H1 (cell line): Measurements from ENCODE around the gene CACNA2D1. TPM values are rescaled to one million over a fixed set of nuclear protein-coding genes. Genes with fewer than 3 reads are reported as not detected.

ENCODE experiments used
- CTCF ChIA-PET: fragments of 300-600 bp; sonication (Branson Sonifier 250); formaldehyde crosslinking; loops from one replicate; lab custom pipeline; 2021; ENCODE audit not compliant: partially characterized antibody; lab: Charles Lee
- POLR2A ChIA-PET: fragments of 300-600 bp; sonication (Branson Sonifier 250); formaldehyde crosslinking; loops from one replicate; lab custom pipeline; 2021; ENCODE audit warnings: inconsistent platforms; ENCODE audit not compliant: partially characterized antibody; lab: Charles Lee
- DNase-seq, 2 experiments: peaks; one replicate each; pipeline versions ENCODE4 v3.0.0 to v3.0.0-alpha.2; 2010 to 2022; ENCODE audit warnings: low spot score in 2 of 2, low read depth in 1 of 2, mixed read lengths in 1 of 2
- FAIRE-seq: peaks from 2 replicates; lab custom pipeline; 2011; peaks lifted over from hg19 to GRCh38; lab: Jason Lieb, UNC
- H2AFZ ChIP-seq: 2 replicates; pipeline ENCODE4 v1.8.1; 2012; ENCODE audit warnings: low read length, inconsistent platforms
- H2AK5ac ChIP-seq: 2 replicates; pipeline ENCODE4 v1.6.1; 2013; ENCODE audit warnings: low read depth, low read length
- H2BK120ac ChIP-seq: replicated peaks from 2 replicates; pipeline ENCODE3; 2013; ENCODE audit warnings: low read depth, low read length, inconsistent platforms
- H2BK12ac ChIP-seq: 2 replicates; pipeline ENCODE4 v1.6.1; 2013; ENCODE audit warnings: low read depth, low read length
- H2BK15ac ChIP-seq: 2 replicates; pipeline ENCODE4 v1.6.1; 2013; ENCODE audit warnings: low read length
- H2BK20ac ChIP-seq: 2 replicates; pipeline ENCODE4 v1.6.1; 2013; ENCODE audit warnings: low read length
- H2BK5ac ChIP-seq: 2 replicates; pipeline ENCODE4 v1.6.1; 2013; ENCODE audit warnings: low read depth, low read length
- H3K14ac ChIP-seq: 2 replicates; pipeline ENCODE4 v1.6.1; 2013; ENCODE audit warnings: inconsistent platforms; ENCODE audit not compliant: insufficient read length
- H3K18ac ChIP-seq: 2 replicates; pipeline ENCODE4 v1.6.1; 2013; ENCODE audit warnings: low read length; ENCODE audit errors: extremely low read depth
- H3K23ac ChIP-seq: 2 replicates; pipeline ENCODE4 v1.6.1; 2013; ENCODE audit warnings: inconsistent platforms; ENCODE audit not compliant: insufficient read length
- H3K23me2 ChIP-seq: 2 replicates; pipeline ENCODE4 v1.6.1; 2013; ENCODE audit warnings: low read depth, low read length
- H3K27ac ChIP-seq: 2 replicates; pipeline ENCODE4 v1.6.1; 2011; ENCODE audit warnings: low read depth, low read length, inconsistent platforms
- H3K27me3 ChIP-seq, 4 experiments: replicated peaks in 1 of 4; 1 replicate in 1 of 4; 2 replicates in 3 of 4; pipeline versions ENCODE4 v1.6.1 to v1.8.1; 2011 to 2013; ENCODE audit warnings: low read length in 3 of 4, mild to moderate bottlenecking in 3 of 4, inconsistent platforms in 2 of 4, mixed read lengths in 2 of 4, moderate library complexity in 1 of 4; ENCODE audit not compliant: control insufficient read depth in 3 of 4, insufficient read depth in 3 of 4; ENCODE audit errors: extremely low read depth in 1 of 4
- H3K36me3 ChIP-seq, 4 experiments: 2 replicates each; pipeline versions ENCODE4 v1.6.1 to v1.8.1; 2011 to 2013; ENCODE audit warnings: mild to moderate bottlenecking in 4 of 4, low read length in 3 of 4, moderate library complexity in 2 of 4, control low read depth in 1 of 4, inconsistent platforms in 1 of 4; ENCODE audit not compliant: insufficient read depth in 4 of 4, control insufficient read depth in 2 of 4
- H3K4ac ChIP-seq: replicated peaks from 2 replicates; pipeline ENCODE3; 2013; ENCODE audit warnings: low read length, low read depth, mixed read lengths, inconsistent platforms; ENCODE audit not compliant: insufficient read length
- H3K4me1 ChIP-seq, 4 experiments: replicated peaks in 1 of 4; 1 replicate in 1 of 4; 2 replicates in 3 of 4; pipeline versions ENCODE4 v1.6.1 to v1.8.1; 2011 to 2013; ENCODE audit warnings: low read length in 3 of 4, inconsistent platforms in 2 of 4, mixed read lengths in 1 of 4; ENCODE audit not compliant: insufficient read depth in 4 of 4, control insufficient read depth in 3 of 4
- H3K4me2 ChIP-seq, 2 experiments: 2 replicates each; pipeline versions ENCODE4 v1.6.1 to v1.8.1; 2011 to 2013; ENCODE audit warnings: low read depth in 2 of 2, low read length in 2 of 2, control low read depth in 1 of 2, inconsistent platforms in 1 of 2, mild to moderate bottlenecking in 1 of 2; ENCODE audit not compliant: insufficient read depth in 1 of 2
- H3K4me3 ChIP-seq, 4 experiments: fragments of 200-600, 300-600 bp in 1 of 4; sonication (generic), shearing (Covaris generic), sonication (Bioruptor Twin) in 1 of 4; 2 replicates each; pipeline versions ENCODE4 v1.5.1 to v1.8.1; 2011 to 2016; ENCODE audit warnings: low read length in 4 of 4, low read depth in 3 of 4, control low read depth in 2 of 4, inconsistent platforms in 2 of 4, mild to moderate bottlenecking in 2 of 4, mixed read lengths in 1 of 4, moderate library complexity in 1 of 4; ENCODE audit not compliant: insufficient read depth in 2 of 4; ENCODE audit errors: extremely low read depth in 1 of 4
- H3K56ac ChIP-seq: replicated peaks from 2 replicates; pipeline ENCODE3; 2013; ENCODE audit warnings: low read depth, mild to moderate bottlenecking, mixed read lengths, low read length, inconsistent platforms; ENCODE audit not compliant: insufficient read length
- H3K79me1 ChIP-seq: 2 replicates; pipeline ENCODE4 v1.6.1; 2013; ENCODE audit warnings: low read depth, low read length, control low read depth
- H3K79me2 ChIP-seq, 2 experiments: 2 replicates each; pipeline versions ENCODE4 v1.6.1 to v1.8.1; 2012 to 2013; ENCODE audit warnings: low read length in 2 of 2, mild to moderate bottlenecking in 2 of 2, inconsistent platforms in 1 of 2; ENCODE audit not compliant: insufficient read depth in 2 of 2, control insufficient read depth in 1 of 2
- H3K9ac ChIP-seq, 4 experiments: replicated peaks in 1 of 4; 1 replicate in 1 of 4; 2 replicates in 3 of 4; pipeline versions ENCODE4 v1.6.1 to v1.8.1; 2011 to 2013; ENCODE audit warnings: low read depth in 3 of 4, low read length in 3 of 4, control low read depth in 2 of 4, mild to moderate bottlenecking in 2 of 4, moderate library complexity in 2 of 4, inconsistent platforms in 1 of 4; ENCODE audit errors: extremely low read depth in 1 of 4
- H3K9me3 ChIP-seq, 2 experiments: 2 replicates each; pipeline versions ENCODE4 v1.6.1 to v1.8.1; 2012 to 2013; ENCODE audit warnings: mild to moderate bottlenecking in 2 of 2, moderate library complexity in 2 of 2, control low read depth in 1 of 2, inconsistent platforms in 1 of 2, low read depth in 1 of 2, low read length in 1 of 2, mixed read lengths in 1 of 2; ENCODE audit not compliant: insufficient read depth in 2 of 2
- H4K20me1 ChIP-seq, 2 experiments: replicated peaks in 1 of 2; 2 replicates each; pipeline versions ENCODE3 to v1.8.1; 2011 to 2013; ENCODE audit warnings: inconsistent platforms in 2 of 2, low read length in 2 of 2, mild to moderate bottlenecking in 1 of 2; ENCODE audit not compliant: insufficient read depth in 2 of 2, control insufficient read depth in 1 of 2
- H4K5ac ChIP-seq: 2 replicates; pipeline ENCODE4 v1.6.1; 2013; ENCODE audit warnings: low read length, low read depth, mixed read lengths, inconsistent platforms; ENCODE audit not compliant: insufficient read length
- H4K8ac ChIP-seq: 2 replicates; pipeline ENCODE4 v1.8.0; 2013; ENCODE audit warnings: mild to moderate bottlenecking, moderate library complexity, low read length, inconsistent platforms; ENCODE audit not compliant: insufficient read depth; ENCODE audit errors: extremely low read depth
- H4K91ac ChIP-seq: replicated peaks from 2 replicates; pipeline ENCODE3; 2013; ENCODE audit warnings: low read length, mixed read lengths, inconsistent platforms; ENCODE audit not compliant: insufficient read length
- BRCA1 ChIP-seq: IDR thresholded peaks from 2 replicates; pipeline ENCODE4 v1.6.1; 2012; ENCODE audit warnings: low read depth, low read length, improper control_type of control experiment
- CHD1 ChIP-seq: IDR thresholded peaks from 2 replicates; pipeline ENCODE4 v1.6.1; 2012; ENCODE audit warnings: low read depth, low read length, improper control_type of control experiment
- CTBP2 ChIP-seq: IDR thresholded peaks from 2 replicates; pipeline ENCODE4 v1.7.0; 2011; ENCODE audit warnings: borderline replicate concordance, mild to moderate bottlenecking, moderate library complexity, mixed read lengths, low read length; ENCODE audit not compliant: insufficient read depth, insufficient read length
- EZH2 ChIP-seq: fragments of 200-600 bp; sonication (generic); IDR thresholded peaks from 2 replicates; pipeline ENCODE4 v1.7.1; 2012; ENCODE audit warnings: low read depth, mild to moderate bottlenecking, moderate library complexity, low read length, inconsistent platforms; ENCODE audit not compliant: severe bottlenecking
- HDAC2 ChIP-seq, 2 experiments: fragments of 300-600 bp in 1 of 2; sonication (generic) in 1 of 2; IDR thresholded peaks; 2 replicates each; pipeline ENCODE4 v1.6.1; 2011 to 2012; ENCODE audit warnings: low read depth in 2 of 2, low read length in 2 of 2, mild to moderate bottlenecking in 2 of 2, moderate library complexity in 2 of 2, borderline replicate concordance in 1 of 2, inconsistent platforms in 1 of 2
- HDAC6 ChIP-seq: IDR thresholded peaks from one replicate; pipeline ENCODE4 v1.7.1; 2012; ENCODE audit warnings: low read depth, mild to moderate bottlenecking, inconsistent platforms, low read length, moderate library complexity
- JUN ChIP-seq: IDR thresholded peaks from 2 replicates; pipeline ENCODE4 v1.6.1; 2011; ENCODE audit warnings: low read depth, mild to moderate bottlenecking, improper control_type of control experiment, low read length
- KDM5A ChIP-seq: fragments of 200-600 bp; IDR thresholded peaks from 2 replicates; pipeline ENCODE4 v1.7.1; 2012; ENCODE audit warnings: mild to moderate bottlenecking, low read length, inconsistent platforms, mixed read lengths
- PHF8 ChIP-seq: fragments of 200-600 bp; sonication (generic); conservative IDR thresholded peaks from 2 replicates; pipeline ENCODE4 v1.7.1; 2012; ENCODE audit warnings: low read depth, mild to moderate bottlenecking, inconsistent platforms, low read length, moderate library complexity
- RFX5 ChIP-seq: IDR thresholded peaks from 2 replicates; pipeline ENCODE4 v1.6.1; 2011; ENCODE audit warnings: low read depth, low read length, improper control_type of control experiment, borderline replicate concordance
- TCF12 ChIP-seq: IDR thresholded peaks from 2 replicates; pipeline ENCODE4 v1.6.1; 2011; ENCODE audit warnings: low read depth, mild to moderate bottlenecking, low read length
- TEAD4 ChIP-seq: IDR thresholded peaks from 2 replicates; pipeline ENCODE4 v1.6.1; 2012; ENCODE audit warnings: low read depth, low read length, inconsistent platforms, mixed read lengths
- WGBS, 2 experiments: shearing (Covaris generic) in 1 of 2; methylation state at CpG; one replicate each; pipeline versions ENCODE4 v1.1.6 to v1.1.7; 2013 to 2015; ENCODE audit warnings: low lambda C conversion rate in 2 of 2, mixed read lengths in 2 of 2, inconsistent platforms in 1 of 2, low coverage in 1 of 2, missing lambda C conversion rate in 1 of 2; ENCODE audit not compliant: insufficient replicate concordance in 2 of 2, insufficient coverage in 1 of 2, insufficient read length in 1 of 2; ENCODE audit errors: extremely low coverage in 1 of 2, missing lambda C conversion rate in 1 of 2; 5-methylcytosine and 5-hydroxymethylcytosine counted together
- polyA plus RNA-seq, 7 experiments: library from polyadenylated mRNA; depleted of rRNA in 3 of 7; stranded (reverse) in 5 of 7; unstranded in 2 of 7; fragments of >200 nt in 5 of 7; fragments of 200-250 nt in 2 of 7; gene quantifications; 1 replicate in 5 of 7; 2 replicates in 1 of 7; 4 replicates in 1 of 7; pipeline versions ENCODE4 v1.2.1 to v1.2.3, GENCODE V29; 2011 to 2013; ENCODE audit warnings: missing spikeins in 2 of 7, mixed read lengths in 2 of 7
- total RNA-seq: library from RNA; stranded (reverse); fragmentation: NEBNext Ultra II Directional; extraction: Animal tissue kit (Norgen Biotek cat#: 25700); gene quantifications from 2 replicates; pipeline ENCODE4 v1.2.1, GENCODE V29; 2021

CACNA2D1 gene
- total and polyA plus RNA-seq, 2 of the 8 experiments (the other 6 are each of a cell fraction or from before 2014, with no cell fraction given), result 4.3 to 27.3 TPM

DNA sequence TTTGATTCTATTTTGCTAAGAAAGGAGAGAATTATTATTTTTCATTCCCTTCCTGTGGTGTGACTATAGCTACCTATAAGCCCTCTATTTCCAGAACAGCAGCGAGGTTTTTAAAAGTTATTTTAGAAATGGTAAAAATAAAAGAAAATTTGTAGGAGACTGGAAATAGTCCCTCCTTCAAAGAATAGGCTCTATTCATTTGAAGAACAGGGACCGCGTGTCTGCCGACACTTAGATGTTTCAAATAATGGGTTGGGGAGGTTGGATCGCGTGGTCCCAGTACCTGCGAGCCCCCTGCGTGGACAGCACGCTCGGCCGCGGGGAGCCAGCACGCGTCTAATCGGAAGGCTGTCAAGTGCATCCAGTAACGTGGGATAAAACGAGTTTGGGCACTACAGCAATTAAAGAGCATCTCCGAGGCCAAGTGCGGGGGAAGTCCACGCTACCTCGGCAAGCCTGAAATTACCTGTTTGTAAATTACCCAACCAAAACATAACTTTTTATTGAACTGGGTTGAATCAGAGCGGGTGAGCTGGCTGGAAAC, 1.0 kb downstream of the CACNA2D1 start:
- Histone ChIP-seq H4K5ac (peak overlapping the region; percentile 4), H4K20me1 (no peaks in the 10 kb centered on the region), H3K27ac (no peak overlapping the region), H3K23ac (no peak overlapping the region), H3K79me1 (no peaks in the 10 kb centered on the region), H3K27me3 (no peaks in the 10 kb centered on the region), H3K4me3 (peak overlapping the region; percentile 67 to 94 (median 85)), H2BK15ac (0 out of 2 replicates have a peak overlapping the region, but pooled peaks have one; percentile 19), H4K91ac (peak overlapping the region; percentile 69), H3K4ac (peak overlapping the region; percentile 19), H3K9me3 (no peaks in the 10 kb centered on the region), H2BK5ac (peak overlapping the region; percentile 55; the same call in 1 of the 2 replicates), H3K18ac (peak overlapping the region; percentile 86), H2BK120ac (peak overlapping the region; percentile 68), H2AFZ (0 out of 2 replicates have a peak overlapping the region, but pooled peaks have one; percentile 15), H2BK12ac (peak overlapping the region; percentile 98), H3K9ac (peak overlapping the region; percentile 46 to 99 (median 83)), H3K79me2 (peaks cover 0 to 48% of the 10 kb centered on the region in 2 experiments; a peak in 3 of 4 replicates), H3K14ac (no peak overlapping the region), H3K23me2 (peaks cover 15% of the 10 kb centered on the region), H3K36me3 (no peaks in the 10 kb centered on the region), H2BK20ac (peak overlapping the region; percentile 23; the same call in 1 of the 2 replicates), H4K8ac (peak overlapping the region; percentile 71), H3K4me1 (peaks cover 0 to 9% (median 5%) of the 10 kb centered on the region in 4 experiments; a peak in 4 of 7 replicates), H3K4me2 (peak overlapping the region; percentile 82 to 94), H3K56ac (peak overlapping the region; percentile 39), H2AK5ac (no peak overlapping the region; the same call in 1 of the 2 replicates)
- CTCF ChIA-PET, result interaction anchor here (0.6 kb wide), 1 partner anchor 175 kb away, joined by 3 read pairs; no protein-coding TSS in a partner anchor
- WGBS, 2 experiments, result 0% methylated on average over 22 of the region's 22 CpGs; no CpG with 5 or more reads in 1 of the 2 experiments
- FAIRE-seq, result no peak
- POLR2A ChIA-PET, result interaction anchor here (1.4 kb wide), 1 partner anchor 19 kb away, joined by 4 read pairs; no protein-coding TSS in a partner anchor
- peak in 1 of 2 experiments; percentile 55 for DNase-seq
- TF ChIP-seq HDAC2 (IDR thresholded peaks at IDR 0.05; ENCODE audit: borderline replicate concordance in 1 of 2, low read depth in 2 of 2, low read length in 2 of 2), result no peak; a peak in 1 of 4 replicates
- TF ChIP-seq CHD1, result no peak
- TF ChIP-seq BRCA1, result no peak
- TF ChIP-seq JUN, result no peak
- TF ChIP-seq TCF12, result no peak
- TF ChIP-seq HDAC6, result no peak
- no peak for TF ChIP-seq CTBP2
- no peak for TF ChIP-seq EZH2
- no peak for TF ChIP-seq RFX5
- no peak for TF ChIP-seq TEAD4
- TF ChIP-seq KDM5A, result no peak
- TF ChIP-seq PHF8, result no peak
